GM12865 (cell line): ENCODE data around the gene HS3ST3B1.

Source experiments
- DNase-seq: peaks from one replicate; pipeline ENCODE4 v3.0.0; 2010; ENCODE audit warnings: low read depth
- H3K4me3 ChIP-seq: 2 replicates; pipeline ENCODE4 v1.5.1; 2011; ENCODE audit warnings: mild to moderate bottlenecking, low read depth, low read length, control low read depth
- CTCF ChIP-seq: IDR thresholded peaks from 2 replicates; pipeline ENCODE4 v1.5.1; 2011; ENCODE audit warnings: low read length, control low read depth, low read depth, inconsistent platforms; ENCODE audit not compliant: insufficient read depth; ENCODE audit errors: missing control alignments

The HS3ST3B1 gene

GRCh38 chr17:14320734-14321475 lies 20.0 kb downstream of the HS3ST3B1 start:
- DNase-seq: no peak
- no peak overlapping the region for H3K4me3 ChIP-seq
- no peak for TF ChIP-seq CTCF

- DNase-seq: no peak
- no peak overlapping the region for H3K4me3 ChIP-seq
- TF ChIP-seq CTCF: no peak
Observed at GRCh38 chr17:14321476-14321949, 20.6 kb downstream of the HS3ST3B1 start.

GRCh38 chr17:14321980-14322776 lies 21.3 kb downstream of the HS3ST3B1 start:
- no peak for TF ChIP-seq CTCF
- H3K4me3 ChIP-seq: no peak overlapping the region
- no peak for DNase-seq

- no peak for DNase-seq
- H3K4me3 ChIP-seq: no peak overlapping the region
- TF ChIP-seq CTCF: no peak
Observed at GRCh38 chr17:14323522-14323981, 22.7 kb downstream of the HS3ST3B1 start.

- H3K4me3 ChIP-seq: no peak overlapping the region
- DNase-seq: no peak
- no peak for TF ChIP-seq CTCF
Observed at GRCh38 chr17:14325618-14326167, 24.8 kb downstream of the HS3ST3B1 start.

- no peak for TF ChIP-seq CTCF
- no peak for DNase-seq
- no peak overlapping the region for H3K4me3 ChIP-seq
Observed at GRCh38 chr17:14329900-14330491, 29.1 kb downstream of the HS3ST3B1 start.
